ENCODE results near the gene ERBB2.
"Not testable (repeated sequence)": the region's sequence is repeated elsewhere in the genome, so short reads cannot be mapped to it uniquely, and the experiment has no call there.

- TF ChIP-seq CHD2 (IDR thresholded peaks at IDR 0.05; ENCODE audit: borderline replicate concordance, low read depth, low read length); JUNB (IDR thresholded peaks at IDR 0.05); ZSCAN29 (IDR thresholded peaks at IDR 0.05); EED (IDR thresholded peaks at IDR 0.05; ENCODE audit: low read depth): not testable (repeated sequence)
These were observed 11.2 kb downstream of the ERBB2 start for GRCh38 chr17:39711071-39711470.
